Endodermal cell (in vitro differentiated cells): ENCODE results near the gene NAPSA. TPM values are rescaled to one million over a fixed set of nuclear protein-coding genes. Genes with fewer than 3 reads are reported as not detected.
"Not testable (repeated sequence)": the region's sequence is repeated elsewhere in the genome, so short reads cannot be mapped to it uniquely, and the experiment has no call there.

ENCODE experiments used
- DNase-seq: peaks from one replicate; pipeline ENCODE4 v3.0.0-alpha.2; 2017
- H3K27ac ChIP-seq: 2 replicates; pipeline ENCODE4 v1.5.1; 2013; ENCODE audit warnings: mild to moderate bottlenecking, low read depth, low read length, moderate library complexity
- H3K27me3 ChIP-seq: 2 replicates; pipeline ENCODE4 v1.6.1; 2013; ENCODE audit warnings: mild to moderate bottlenecking, low read length, moderate library complexity; ENCODE audit not compliant: insufficient read depth, control insufficient read depth, poor library complexity, severe bottlenecking
- H3K36me3 ChIP-seq: 2 replicates; pipeline ENCODE4 v1.7.0; 2013; ENCODE audit warnings: mild to moderate bottlenecking, low read length, moderate library complexity; ENCODE audit not compliant: control insufficient read depth, insufficient read depth
- H3K4me1 ChIP-seq: one replicate; pipeline ENCODE4 v1.7.0; 2013; ENCODE audit warnings: low read length; ENCODE audit not compliant: control insufficient read depth, insufficient read depth
- H3K4me3 ChIP-seq: 2 replicates; pipeline ENCODE4 v1.5.1; 2013; ENCODE audit warnings: mild to moderate bottlenecking, low read length, moderate library complexity
- H3K9ac ChIP-seq: 2 replicates; pipeline ENCODE4 v1.6.1; 2013; ENCODE audit warnings: mild to moderate bottlenecking, low read length, moderate library complexity; ENCODE audit not compliant: poor library complexity, severe bottlenecking; ENCODE audit errors: extremely low read depth
- H3K9me3 ChIP-seq: 2 replicates; pipeline ENCODE4 v1.6.1; 2013; ENCODE audit warnings: mild to moderate bottlenecking, low read length, moderate library complexity; ENCODE audit not compliant: control insufficient read depth
- H3K27ac Mint-ChIP-seq: 2 replicates; pipeline ENCODE4 v1.8.0; 2020; ENCODE audit warnings: mixed read lengths
- H3K27me3 Mint-ChIP-seq: 2 replicates; pipeline ENCODE4 v1.8.0; 2021; ENCODE audit warnings: mild to moderate bottlenecking, mixed read lengths; ENCODE audit not compliant: insufficient read depth
- H3K36me3 Mint-ChIP-seq: 2 replicates; pipeline ENCODE4 v1.8.0; 2020; ENCODE audit warnings: low read depth, mixed read lengths
- H3K4me1 Mint-ChIP-seq: 2 replicates; pipeline ENCODE4 v1.8.0; 2020; ENCODE audit warnings: mixed read lengths
- H3K4me3 Mint-ChIP-seq: 2 replicates; pipeline ENCODE4 v1.8.0; 2020; ENCODE audit warnings: mild to moderate bottlenecking, moderate library complexity, mixed read lengths
- H3K9me3 Mint-ChIP-seq: 2 replicates; pipeline ENCODE4 v1.8.0; 2020; ENCODE audit warnings: mild to moderate bottlenecking, mixed read lengths
- CTCF ChIP-seq: fragments of 200-600 bp; sonication (generic); conservative IDR thresholded peaks from 2 replicates; pipeline ENCODE4 v1.5.0; 2021; ENCODE audit warnings: antibody characterized with exemption, mild to moderate bottlenecking
- WGBS, 2 experiments: methylation state at CpG; one replicate each; pipeline versions ENCODE4 v1.1.5 to v1.1.7; 2013; ENCODE audit warnings: missing lambda C conversion rate in 2 of 2, mixed read lengths in 1 of 2; ENCODE audit not compliant: insufficient coverage in 1 of 2, insufficient read length in 1 of 2; 5-methylcytosine and 5-hydroxymethylcytosine counted together
- total RNA-seq, 2 donors: library from RNA; stranded (reverse); fragmentation: NEBNext Ultra II Directional in 1 of 2; extraction: Animal tissue kit (Norgen Biotek cat#: 25700) in 1 of 2; gene quantifications; 2 replicates in 1 of 2; 3 replicates in 1 of 2; pipeline ENCODE4 v1.2.1, GENCODE V29; 2021

The NAPSA gene
- total RNA-seq, 2 donors from 2014 or later, result 0.91 to 1.5 TPM

GRCh38 chr19:50330365-50331078 is 34.9 kb downstream of the NAPSA start:
- WGBS, 2 experiments, result 19 to 31% methylated on average over 21 to 48 of the region's 48 CpGs
- peak overlapping the region; percentile 64 for H3K27ac ChIP-seq
- no peaks in the 10 kb centered on the region for H3K9me3 ChIP-seq
- peaks cover 17% of the 10 kb centered on the region for H3K27me3 ChIP-seq
- no peak overlapping the region for H3K9ac ChIP-seq
- Mint-ChIP-seq H3K27me3 (peaks cover 61% of the 10 kb centered on the region), H3K36me3 (peaks cover 4% of the 10 kb centered on the region), H3K9me3 (peaks cover 13% of the 10 kb centered on the region), H3K27ac (peak overlapping the region; percentile 88), H3K4me1 (peaks cover 36% of the 10 kb centered on the region), H3K4me3 (peak overlapping the region; percentile 80)
- H3K4me1 ChIP-seq, result no peaks in the 10 kb centered on the region
- peak; percentile 97 for DNase-seq
- TF ChIP-seq CTCF, result no peak
- no peaks in the 10 kb centered on the region for H3K36me3 ChIP-seq
- peak overlapping the region; percentile 83 for H3K4me3 ChIP-seq

GRCh38 chr19:50329926-50330294 is 35.5 kb downstream of the NAPSA start:
- Histone ChIP-seq H3K4me3 (peak overlapping the region; percentile 64), H3K27me3 (peaks cover 17% of the 10 kb centered on the region), H3K27ac (peak overlapping the region; percentile 84)
- not testable (repeated sequence) for DNase-seq, H3K9me3 ChIP-seq, H3K4me1 ChIP-seq, H3K36me3 ChIP-seq, H3K9ac ChIP-seq, H3K36me3 Mint-ChIP-seq
- Mint-ChIP-seq H3K9me3 (peaks cover 13% of the 10 kb centered on the region), H3K27me3 (peaks cover 57% of the 10 kb centered on the region), H3K4me1 (peaks cover 36% of the 10 kb centered on the region), H3K4me3 (peak overlapping the region; percentile 80), H3K27ac (peak overlapping the region; percentile 88)
- WGBS, 2 experiments, result 53 to 64% methylated on average over 18 of the region's 18 CpGs

DNA sequence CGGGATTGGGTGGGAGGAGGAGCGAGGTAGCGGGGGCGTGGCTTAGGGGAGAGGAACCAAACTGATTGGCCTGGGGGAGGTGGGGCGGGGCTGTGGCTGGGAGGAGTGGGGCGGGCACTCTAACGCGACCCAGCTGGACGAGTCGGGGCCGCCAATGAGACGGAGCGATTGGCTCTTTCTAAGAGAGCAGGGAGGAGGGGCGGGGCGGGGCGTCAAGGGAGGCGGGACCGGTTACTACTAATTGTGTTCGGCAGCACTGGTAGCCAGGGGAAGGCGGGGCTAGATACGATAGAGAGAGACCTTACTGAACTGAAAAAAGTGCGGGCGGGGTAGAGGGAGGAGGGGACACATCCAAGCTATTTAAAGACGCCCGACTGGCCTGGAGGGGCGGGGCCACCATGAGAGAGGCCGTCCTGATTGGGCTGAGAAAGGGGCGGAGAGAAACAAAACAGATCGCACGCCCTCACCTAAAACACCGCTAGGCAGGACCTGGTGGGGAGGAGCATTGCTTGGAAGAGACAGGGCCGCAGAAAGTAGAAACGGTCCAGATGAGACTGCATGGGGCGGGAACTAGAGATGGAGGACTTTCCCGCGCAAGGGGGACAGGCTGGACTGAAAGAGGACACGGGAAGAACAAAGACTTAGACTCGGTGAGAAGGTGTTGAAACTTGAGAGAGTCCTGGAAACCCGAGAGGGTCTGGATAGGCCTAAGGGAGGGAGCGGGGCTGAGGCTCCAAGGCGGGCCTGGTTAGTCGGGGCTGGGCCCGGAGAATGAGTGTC is 36.1 kb downstream of the NAPSA start, which contains the start of gene KCNC3:
Gene KCNC3 (minus strand): TSS at position 232 of the 780 bp plus-strand sequence. CDS start 295 bp downstream, outside the sequence.
- H3K27ac ChIP-seq, result peak within 1 kb of the TSS; percentile 84
- peak; percentile 100 for DNase-seq
- Mint-ChIP-seq H3K9me3 (peaks cover 13% of the 10 kb centered on the region), H3K4me1 (peaks cover 41% of the 10 kb centered on the region), H3K4me3 (peak within 1 kb of the TSS; percentile 80), H3K27ac (peak within 1 kb of the TSS; percentile 88), H3K27me3 (peaks cover 61% of the 10 kb centered on the region), H3K36me3 (peaks cover 4% of the 10 kb centered on the region)
- 34 to 46% methylated on average over 31 to 43 of the region's 43 CpGs for WGBS, 2 experiments
- TF ChIP-seq CTCF, result peak; percentile 9
- H3K27me3 ChIP-seq, result peaks cover 17% of the 10 kb centered on the region
- H3K9me3 ChIP-seq, result no peaks in the 10 kb centered on the region
- H3K9ac ChIP-seq, result no peak within 1 kb of the TSS
- H3K4me3 ChIP-seq, result peak within 1 kb of the TSS; percentile 64
- H3K4me1 ChIP-seq, result no peaks in the 10 kb centered on the region
- H3K36me3 ChIP-seq, result no peaks in the 10 kb centered on the region
